Gastroesophageal sphincter (tissue), 4 donors: ENCODE results near the gene STPG4. TPM values are rescaled to one million over a fixed set of nuclear protein-coding genes. Genes with fewer than 3 reads are reported as not detected.
A peak's percentile ranks its signal among the peaks of the same experiment; 100 is the strongest.

Experiments
- ATAC-seq: fragments of 150-250 bp; one replicate; pipeline ENCODE4 v1.9.1; 2016; ENCODE audit warnings: mild to moderate bottlenecking, moderate library complexity
- H3K27ac ChIP-seq, 4 donors: fragments of 200-600 bp; sonication (generic) in 3 of 4; 1 replicate in 3 of 4; 2 replicates in 1 of 4; pipeline ENCODE4 v1.5.1; 2016 to 2019
- H3K27me3 ChIP-seq: fragments of 200-600 bp; sonication (generic); one replicate; pipeline ENCODE4 v1.5.1; 2019
- H3K36me3 ChIP-seq, 2 donors: fragments of 200-600 bp; sonication (generic); one replicate each; pipeline ENCODE4 v1.5.1; 2019; ENCODE audit warnings: control low read depth in 1 of 2
- H3K4me1 ChIP-seq, 3 donors: fragments of 200-600 bp; sonication (generic); 1 replicate in 2 of 3; 2 replicates in 1 of 3; pipeline ENCODE4 v1.5.1; 2016 to 2019; ENCODE audit warnings: control low read depth in 2 of 3
- H3K4me3 ChIP-seq, 2 donors: fragments of 200-600 bp; sonication (generic); one replicate each; pipeline ENCODE4 v1.5.1; 2019; ENCODE audit warnings: mild to moderate bottlenecking in 1 of 2, moderate library complexity in 1 of 2
- H3K9me3 ChIP-seq, 3 donors: fragments of 200-600 bp; sonication (generic); one replicate each; pipeline ENCODE4 v1.5.1; 2017 to 2019; ENCODE audit warnings: control low read depth in 2 of 3
- EP300 ChIP-seq: sonication (generic); formaldehyde crosslinking; IDR thresholded peaks from one replicate; pipeline ENCODE4 v1.6.1; 2017; ENCODE audit warnings: antibody characterized with exemption, mild to moderate bottlenecking
- POLR2A ChIP-seq, 2 donors: fragments of 450-650 bp; IDR thresholded peaks; one replicate each; pipeline ENCODE4 v1.6.1; 2017; ENCODE audit warnings: antibody characterized with exemption in 2 of 2, mild to moderate bottlenecking in 2 of 2, moderate library complexity in 1 of 2
- POLR2AphosphoS5 ChIP-seq: sonication (generic); formaldehyde crosslinking; IDR thresholded peaks from one replicate; pipeline ENCODE4 v1.6.1; 2017; ENCODE audit warnings: antibody characterized with exemption
- WGBS, 2 donors: methylation state at CpG; one replicate each; pipeline ENCODE4 v1.1.5; 2018; ENCODE audit warnings: low coverage in 1 of 2; 5-methylcytosine and 5-hydroxymethylcytosine counted together
- total RNA-seq, 4 donors: library from RNA; depleted of rRNA; stranded (reverse); fragments of >200 nt; gene quantifications; one replicate each; pipeline ENCODE4 v1.1.0, GENCODE V29; 2016
- TF ChIP-seq, protein P1 (sequence below), 4 experiments: fragments of 200-600 bp in 2 of 4; fragments of 450-650 bp in 2 of 4; sonication (generic) in 1 of 4; IDR thresholded peaks; one replicate each; pipeline ENCODE4 v1.5.1; 2017 to 2019; ENCODE audit warnings: antibody characterized with exemption in 4 of 4, mild to moderate bottlenecking in 2 of 4, moderate library complexity in 2 of 4

STPG4 gene
- total RNA-seq, 4 donors from 2014 or later = 0.23 to 0.67 TPM; not detected in 2

DNA sequence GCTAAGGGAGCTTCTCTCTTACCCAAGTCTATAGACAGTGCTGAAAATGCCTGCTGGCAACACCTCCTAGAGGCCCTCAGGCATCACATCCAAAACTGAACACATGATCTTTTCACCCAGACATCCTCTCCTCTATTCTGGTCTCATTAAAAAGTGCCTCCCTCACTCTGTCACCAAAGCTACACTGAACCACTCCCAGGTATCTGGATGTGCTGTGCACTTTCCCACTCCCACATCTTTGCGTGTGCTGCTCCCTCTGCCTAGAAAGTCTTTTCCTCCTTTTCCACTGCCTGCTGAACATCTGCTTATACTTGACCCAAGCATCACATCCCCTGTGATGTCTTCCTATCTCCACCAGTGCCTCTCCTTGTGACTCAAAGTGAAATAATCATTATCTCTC is 26.1 kb upstream of the STPG4 start:
- no peaks in the 10 kb centered on the region for H3K36me3 ChIP-seq
- H3K27ac ChIP-seq = no peak overlapping the region
- H3K9me3 ChIP-seq = no peaks in the 10 kb centered on the region
- no peak overlapping the region for H3K4me3 ChIP-seq
- WGBS, 2 donors = 75% methylated on average over 1 of the region's 1 CpG; no CpG with 5 or more reads in 1 of the 2 donors
- H3K27me3 ChIP-seq = no peaks in the 10 kb centered on the region
- no peak for TF ChIP-seq POLR2A (IDR thresholded peaks at IDR 0.05)
- TF ChIP-seq EP300 = no peak
- no peak for TF ChIP-seq POLR2AphosphoS5
- TF ChIP-seq, protein P1, sequence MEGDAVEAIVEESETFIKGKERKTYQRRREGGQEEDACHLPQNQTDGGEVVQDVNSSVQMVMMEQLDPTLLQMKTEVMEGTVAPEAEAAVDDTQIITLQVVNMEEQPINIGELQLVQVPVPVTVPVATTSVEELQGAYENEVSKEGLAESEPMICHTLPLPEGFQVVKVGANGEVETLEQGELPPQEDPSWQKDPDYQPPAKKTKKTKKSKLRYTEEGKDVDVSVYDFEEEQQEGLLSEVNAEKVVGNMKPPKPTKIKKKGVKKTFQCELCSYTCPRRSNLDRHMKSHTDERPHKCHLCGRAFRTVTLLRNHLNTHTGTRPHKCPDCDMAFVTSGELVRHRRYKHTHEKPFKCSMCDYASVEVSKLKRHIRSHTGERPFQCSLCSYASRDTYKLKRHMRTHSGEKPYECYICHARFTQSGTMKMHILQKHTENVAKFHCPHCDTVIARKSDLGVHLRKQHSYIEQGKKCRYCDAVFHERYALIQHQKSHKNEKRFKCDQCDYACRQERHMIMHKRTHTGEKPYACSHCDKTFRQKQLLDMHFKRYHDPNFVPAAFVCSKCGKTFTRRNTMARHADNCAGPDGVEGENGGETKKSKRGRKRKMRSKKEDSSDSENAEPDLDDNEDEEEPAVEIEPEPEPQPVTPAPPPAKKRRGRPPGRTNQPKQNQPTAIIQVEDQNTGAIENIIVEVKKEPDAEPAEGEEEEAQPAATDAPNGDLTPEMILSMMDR (IDR thresholded peaks at IDR 0.05) = no peak
- ATAC-seq = no peak
- peaks cover 0 to 9% (median 0%) of the 10 kb centered on the region in 3 donors for H3K4me1 ChIP-seq

DNA sequence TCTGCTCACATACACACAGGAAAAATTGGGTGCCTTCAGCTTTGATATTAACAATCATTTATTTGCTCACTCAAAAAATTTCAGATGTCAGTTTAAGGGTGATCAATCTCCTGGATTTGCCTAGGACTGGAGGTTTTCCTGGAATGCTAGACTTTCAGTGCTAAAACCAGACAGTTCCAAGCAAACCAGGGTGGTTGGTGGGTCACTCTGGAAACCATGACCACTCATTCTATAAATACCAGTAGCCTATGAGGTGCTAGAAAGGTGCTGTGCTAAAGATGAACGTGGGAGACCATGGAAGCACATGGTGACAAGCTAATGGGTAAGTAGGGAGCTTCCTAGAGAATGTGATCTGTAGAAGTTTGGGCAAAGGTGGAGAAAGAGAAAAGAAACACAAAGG is 25.4 kb upstream of the STPG4 start:
- ATAC-seq = no peak
- Histone ChIP-seq H3K9me3 (no peaks in the 10 kb centered on the region), H3K36me3 (no peaks in the 10 kb centered on the region), H3K27me3 (no peaks in the 10 kb centered on the region), H3K4me1 (peaks cover 0 to 9% (median 0%) of the 10 kb centered on the region in 3 donors), H3K27ac (no peak overlapping the region), H3K4me3 (no peak overlapping the region)
- no peak for TF ChIP-seq POLR2A (IDR thresholded peaks at IDR 0.05)
- no peak for TF ChIP-seq EP300
- TF ChIP-seq, protein P1 (IDR thresholded peaks at IDR 0.05) = no peak
- TF ChIP-seq POLR2AphosphoS5 = no peak
- WGBS, 2 donors = 79 to 89% methylated on average over 1 of the region's 1 CpG

- ATAC-seq = no peak
Observed at GRCh38 chr2:47179388-47179787, 24.3 kb upstream of the STPG4 start.

GRCh38 chr2:47178341-47178740 is 23.2 kb upstream of the STPG4 start:
- TF ChIP-seq, protein P1 (IDR thresholded peaks at IDR 0.05) = no peak
- no peak for TF ChIP-seq EP300
- no peak for TF ChIP-seq POLR2AphosphoS5
- no peak for TF ChIP-seq POLR2A (IDR thresholded peaks at IDR 0.05)
- 91 to 98% methylated on average over 5 to 6 of the region's 6 CpGs for WGBS, 2 donors
- no peaks in the 10 kb centered on the region for H3K9me3 ChIP-seq
- no peak overlapping the region for H3K27ac ChIP-seq
- ATAC-seq = no peak
- no peak overlapping the region for H3K4me3 ChIP-seq
- no peaks in the 10 kb centered on the region for H3K36me3 ChIP-seq
- H3K4me1 ChIP-seq = peaks cover 0 to 19% (median 4%) of the 10 kb centered on the region in 3 donors
- H3K27me3 ChIP-seq = no peaks in the 10 kb centered on the region

More at GRCh38 chr2:47179388-47179787, 24.3 kb upstream of the STPG4 start:
- TF ChIP-seq, protein P1 (IDR thresholded peaks at IDR 0.05) = no peak
- TF ChIP-seq POLR2AphosphoS5 (no peak), POLR2A (IDR thresholded peaks at IDR 0.05) (no peak), EP300 (no peak)
- Histone ChIP-seq H3K4me1 (peaks cover 0 to 9% (median 0%) of the 10 kb centered on the region in 3 donors), H3K36me3 (no peaks in the 10 kb centered on the region), H3K9me3 (no peaks in the 10 kb centered on the region), H3K27me3 (no peaks in the 10 kb centered on the region), H3K27ac (no peak overlapping the region), H3K4me3 (no peak overlapping the region)
- 91% methylated on average over 6 of the region's 6 CpGs; no CpG with 5 or more reads in 1 of the 2 donors for WGBS, 2 donors

GRCh38 chr2:47177043-47177565 is 22.0 kb upstream of the STPG4 start:
- no peak for ATAC-seq
- 10 to 14% methylated on average over 11 to 14 of the region's 16 CpGs for WGBS, 2 donors
- Histone ChIP-seq H3K9me3 (no peaks in the 10 kb centered on the region), H3K27ac (peak overlapping the region; percentile 96 to 100 (median 98)), H3K36me3 (no peaks in the 10 kb centered on the region), H3K4me3 (peak overlapping the region; percentile 77 to 95), H3K27me3 (no peaks in the 10 kb centered on the region), H3K4me1 (peaks cover 0 to 32% (median 5%) of the 10 kb centered on the region in 3 donors)
- TF ChIP-seq POLR2A (IDR thresholded peaks at IDR 0.05) (no peak), POLR2AphosphoS5 (no peak), EP300 (no peak)
- TF ChIP-seq, protein P1 (IDR thresholded peaks at IDR 0.05) = no peak
